Adrenal gland (tissue), 12 donors: ENCODE results near the gene ANK3. TPM values are rescaled to one million over a fixed set of nuclear protein-coding genes. Genes with fewer than 3 reads are reported as not detected.

Source experiments
- DNase-seq, 7 donors: peaks; one replicate each; pipeline ENCODE4 v3.0.0-alpha.2; 2019 to 2020
- H3K27ac ChIP-seq, 5 donors: fragments of 200-600 bp; sonication (generic) in 4 of 5; 1 replicate in 3 of 5; 2 replicates in 2 of 5; pipeline versions ENCODE4 v1.5.1 to v1.8.0; 2016 to 2020; ENCODE audit warnings: mild to moderate bottlenecking in 1 of 5
- H3K27me3 ChIP-seq: fragments of 200-600 bp; 2 replicates; pipeline ENCODE4 v1.8.0; 2021
- H3K36me3 ChIP-seq, 2 donors: fragments of 200-600 bp; replicated peaks in 1 of 2; 1 replicate in 1 of 2; 2 replicates in 1 of 2; pipeline versions ENCODE4 v1.5.1 to v1.8.0; 2018 to 2022
- H3K4me1 ChIP-seq, 2 donors: fragments of 200-600 bp; replicated peaks in 1 of 2; 1 replicate in 1 of 2; 2 replicates in 1 of 2; pipeline versions ENCODE4 v1.5.1 to v1.8.0; 2018 to 2021
- H3K4me3 ChIP-seq, 4 donors: fragments of 200-600 bp; sonication (generic) in 3 of 4; one replicate each; pipeline ENCODE4 v1.5.1; 2016 to 2018
- H3K9me3 ChIP-seq, 3 donors: fragments of 200-600 bp; sonication (generic) in 1 of 3; replicated peaks in 1 of 3; 1 replicate in 2 of 3; 2 replicates in 1 of 3; pipeline versions ENCODE4 v1.5.1 to v1.8.0; 2016 to 2021
- POLR2A ChIP-seq, 2 donors: fragments of 450-650 bp; IDR thresholded peaks; one replicate each; pipeline ENCODE4 v1.6.1; 2017; ENCODE audit warnings: antibody characterized with exemption in 2 of 2, mild to moderate bottlenecking in 2 of 2, moderate library complexity in 1 of 2
- WGBS, 4 donors: extraction: QIAGEN DNeasy Blood & Tissue Kit in 2 of 4; methylation state at CpG; one replicate each; pipeline versions ENCODE4 v1.1.5 to v1.1.7; 2013 to 2017; 5-methylcytosine and 5-hydroxymethylcytosine counted together
- intact Hi-C, 2 donors: fragments of 100-400 bp; cut with DNase I; formaldehyde crosslinking; loops; one replicate each; pipeline versions ENCODE4 v1.14.1 to v1.15.0; 2022 to 2023
- polyA plus RNA-seq, 3 donors: library from polyadenylated mRNA; stranded (reverse); fragments of 200-250 nt in 2 of 3; fragments of 350-450 nt in 1 of 3; fragmentation: Illumina TruSeq in 1 of 3; extraction: RNeasy Lipid Tissue Mini Kit (QIAGEN cat#74804) in 1 of 3; gene quantifications; one replicate each; pipeline ENCODE4 v1.2.3, GENCODE V29; 2013 to 2014
- total RNA-seq, 9 donors: library from RNA; depleted of rRNA in 4 of 9; stranded (reverse); fragments of >200 nt in 4 of 9; fragments of 120-200 nt in 1 of 9; fragmentation: NEBNext Ultra II Directional in 1 of 9; extraction: Animal tissue kit (Norgen Biotek cat#: 25700) in 1 of 9; gene quantifications; one replicate each; pipeline versions ENCODE4 v1.1.0 to v1.2.4, GENCODE V29; 2013 to 2023
- TF ChIP-seq, protein P1 (sequence below), 6 experiments: fragments of 450-650 bp in 4 of 6; fragments of 200-600 bp in 2 of 6; sonication (generic) in 1 of 6; IDR thresholded peaks; 1 replicate in 5 of 6; 2 replicates in 1 of 6; pipeline versions ENCODE4 v1.5.1 to v1.8.0; 2016 to 2021; ENCODE audit warnings: antibody characterized with exemption in 6 of 6, mild to moderate bottlenecking in 2 of 6, moderate library complexity in 1 of 6
- donor health status: healthy with polysubstance abuse.
- donor health status: Bipolar disorder and iron deficiency.
- donor health status: DM: yes; HTN: yes; CAD: no.
- donor health status: DM: no; HTN: no; CAD: no.
- donor health status: DM: no; HTN: no; CAD: no.
- donor health status: DM: yes; HTN: yes; CAD: no.

Gene ANK3
- total and polyA plus RNA-seq, 12 donors: 2.6 to 48.1 (median 15.2) TPM

GRCh38 chr10:60335708-60336107, 54.0 kb downstream of the ANK3 start:
- Histone ChIP-seq H3K4me1 (no peaks in the 10 kb centered on the region), H3K27me3 (no peaks in the 10 kb centered on the region), H3K36me3 (no peaks in the 10 kb centered on the region), H3K27ac (no peak overlapping the region), H3K4me3 (no peak overlapping the region), H3K9me3 (no peaks in the 10 kb centered on the region)
- WGBS, 4 donors: 83 to 89% (median 87%) methylated on average over 5 of the region's 5 CpGs
- intact Hi-C loops: no loop called here
- no peak for TF ChIP-seq POLR2A (IDR thresholded peaks at IDR 0.05)
- TF ChIP-seq, protein P1, sequence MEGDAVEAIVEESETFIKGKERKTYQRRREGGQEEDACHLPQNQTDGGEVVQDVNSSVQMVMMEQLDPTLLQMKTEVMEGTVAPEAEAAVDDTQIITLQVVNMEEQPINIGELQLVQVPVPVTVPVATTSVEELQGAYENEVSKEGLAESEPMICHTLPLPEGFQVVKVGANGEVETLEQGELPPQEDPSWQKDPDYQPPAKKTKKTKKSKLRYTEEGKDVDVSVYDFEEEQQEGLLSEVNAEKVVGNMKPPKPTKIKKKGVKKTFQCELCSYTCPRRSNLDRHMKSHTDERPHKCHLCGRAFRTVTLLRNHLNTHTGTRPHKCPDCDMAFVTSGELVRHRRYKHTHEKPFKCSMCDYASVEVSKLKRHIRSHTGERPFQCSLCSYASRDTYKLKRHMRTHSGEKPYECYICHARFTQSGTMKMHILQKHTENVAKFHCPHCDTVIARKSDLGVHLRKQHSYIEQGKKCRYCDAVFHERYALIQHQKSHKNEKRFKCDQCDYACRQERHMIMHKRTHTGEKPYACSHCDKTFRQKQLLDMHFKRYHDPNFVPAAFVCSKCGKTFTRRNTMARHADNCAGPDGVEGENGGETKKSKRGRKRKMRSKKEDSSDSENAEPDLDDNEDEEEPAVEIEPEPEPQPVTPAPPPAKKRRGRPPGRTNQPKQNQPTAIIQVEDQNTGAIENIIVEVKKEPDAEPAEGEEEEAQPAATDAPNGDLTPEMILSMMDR (IDR thresholded peaks at IDR 0.05): no peak
- no peak for DNase-seq

GRCh38 chr10:60334991-60335390, 54.7 kb downstream of the ANK3 start:
- Histone ChIP-seq H3K4me3 (no peak overlapping the region), H3K36me3 (no peaks in the 10 kb centered on the region), H3K27me3 (no peaks in the 10 kb centered on the region), H3K27ac (no peak overlapping the region), H3K4me1 (no peaks in the 10 kb centered on the region), H3K9me3 (no peaks in the 10 kb centered on the region)
- DNase-seq: no peak
- TF ChIP-seq POLR2A (IDR thresholded peaks at IDR 0.05): no peak
- TF ChIP-seq, protein P1 (IDR thresholded peaks at IDR 0.05): no peak
- 59 to 72% (median 63%) methylated on average over 4 of the region's 4 CpGs for WGBS, 4 donors
- intact Hi-C loops: no loop called here

- 51 to 97% (median 83%) methylated on average over 2 of the region's 2 CpGs for WGBS, 4 donors
These were observed 57.3 kb downstream of the ANK3 start for GRCh38 chr10:60332371-60332770.

DNA sequence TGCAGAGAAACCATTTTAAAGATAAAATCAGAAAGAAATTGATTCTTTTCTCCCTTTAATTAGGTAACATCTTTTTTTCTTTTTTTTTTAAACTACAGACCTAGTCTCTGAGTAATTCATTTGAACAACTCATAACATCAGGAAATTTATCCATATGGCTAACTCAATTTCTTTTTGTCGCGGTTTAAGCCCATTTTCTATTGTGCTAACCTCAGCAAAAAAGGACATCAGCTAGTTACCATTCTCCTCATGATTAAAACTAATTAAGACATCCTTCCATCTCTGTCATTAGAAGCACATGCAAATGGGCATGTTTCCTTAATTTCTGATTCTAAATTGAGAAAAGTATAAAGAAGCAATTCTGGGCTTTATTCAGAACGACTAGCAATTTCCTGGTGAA, 57.8 kb downstream of the ANK3 start:
- H3K4me3 ChIP-seq: no peak overlapping the region
- H3K27me3 ChIP-seq: no peaks in the 10 kb centered on the region
- no peaks in the 10 kb centered on the region for H3K9me3 ChIP-seq
- intact Hi-C loops: no loop called here
- no peaks in the 10 kb centered on the region for H3K36me3 ChIP-seq
- DNase-seq: no peak
- TF ChIP-seq, protein P1 (IDR thresholded peaks at IDR 0.05): no peak
- no peak for TF ChIP-seq POLR2A (IDR thresholded peaks at IDR 0.05)
- H3K27ac ChIP-seq: no peak overlapping the region
- WGBS, 4 donors: 88 to 94% (median 92%) methylated on average over 3 of the region's 3 CpGs
- H3K4me1 ChIP-seq: no peaks in the 10 kb centered on the region

More at GRCh38 chr10:60332371-60332770, 57.3 kb downstream of the ANK3 start:
- Histone ChIP-seq H3K4me1 (no peaks in the 10 kb centered on the region), H3K36me3 (no peaks in the 10 kb centered on the region), H3K27ac (no peak overlapping the region), H3K4me3 (no peak overlapping the region), H3K27me3 (no peaks in the 10 kb centered on the region), H3K9me3 (no peaks in the 10 kb centered on the region)
- DNase-seq: no peak
- intact Hi-C loops: no loop called here
- no peak for TF ChIP-seq POLR2A (IDR thresholded peaks at IDR 0.05)
- TF ChIP-seq, protein P1 (IDR thresholded peaks at IDR 0.05): no peak
